Trophoblast cell (in vitro differentiated cells and primary cell): ENCODE measurements around the gene FEM1B.

Experiments
- DNase-seq, 2 donors: peaks; one replicate each; pipeline ENCODE4 v3.0.0-alpha.2; 2016
- H2AFZ ChIP-seq: 2 replicates; pipeline ENCODE4 v1.6.1; 2013; ENCODE audit warnings: low read length, moderate library complexity, mild to moderate bottlenecking; ENCODE audit not compliant: insufficient read depth, poor library complexity
- H2AK5ac ChIP-seq: 2 replicates; pipeline ENCODE4 v1.6.1; 2013; ENCODE audit warnings: mild to moderate bottlenecking, low read length
- H2BK120ac ChIP-seq: 2 replicates; pipeline ENCODE4 v1.6.1; 2013; ENCODE audit warnings: low read length, mild to moderate bottlenecking, moderate library complexity; ENCODE audit not compliant: insufficient read depth, poor library complexity
- H2BK12ac ChIP-seq: 2 replicates; pipeline ENCODE4 v1.6.1; 2013; ENCODE audit warnings: mild to moderate bottlenecking, low read length, moderate library complexity
- H2BK5ac ChIP-seq: 2 replicates; pipeline ENCODE4 v1.6.1; 2013; ENCODE audit warnings: low read length, low read depth, moderate library complexity, mild to moderate bottlenecking; ENCODE audit not compliant: poor library complexity
- H3K14ac ChIP-seq: 2 replicates; pipeline ENCODE4 v1.6.1; 2013; ENCODE audit warnings: mild to moderate bottlenecking, low read length
- H3K18ac ChIP-seq: 2 replicates; pipeline ENCODE4 v1.6.1; 2013; ENCODE audit warnings: mild to moderate bottlenecking, low read length
- H3K23ac ChIP-seq: 2 replicates; pipeline ENCODE4 v1.6.1; 2013; ENCODE audit warnings: low read length
- H3K27ac ChIP-seq: 2 replicates; pipeline ENCODE4 v1.5.1; 2013; ENCODE audit warnings: low read depth, mild to moderate bottlenecking, inconsistent platforms, low read length, moderate library complexity
- H3K27me3 ChIP-seq: 2 replicates; pipeline ENCODE4 v1.6.1; 2013; ENCODE audit warnings: inconsistent platforms, mild to moderate bottlenecking, low read length, moderate library complexity; ENCODE audit not compliant: insufficient read depth
- H3K36me3 ChIP-seq, 2 experiments: 1 replicate in 1 of 2; 2 replicates in 1 of 2; pipeline ENCODE4 v1.6.1; 2013; ENCODE audit warnings: low read length in 2 of 2, mild to moderate bottlenecking in 2 of 2, moderate library complexity in 1 of 2; ENCODE audit not compliant: insufficient read depth in 2 of 2, control insufficient read depth in 1 of 2
- H3K4ac ChIP-seq: 2 replicates; pipeline ENCODE4 v1.6.1; 2013; ENCODE audit warnings: low read depth, mild to moderate bottlenecking, low read length, moderate library complexity
- H3K4me1 ChIP-seq, 2 experiments: 1 replicate in 1 of 2; 2 replicates in 1 of 2; pipeline ENCODE4 v1.6.1; 2013; ENCODE audit warnings: low read length in 2 of 2, mild to moderate bottlenecking in 2 of 2, moderate library complexity in 1 of 2; ENCODE audit not compliant: insufficient read depth in 2 of 2, control insufficient read depth in 1 of 2
- H3K4me2 ChIP-seq: 2 replicates; pipeline ENCODE4 v1.6.1; 2013; ENCODE audit warnings: inconsistent platforms, mild to moderate bottlenecking, low read length, moderate library complexity
- H3K4me3 ChIP-seq: 2 replicates; pipeline ENCODE4 v1.5.1; 2013; ENCODE audit warnings: mild to moderate bottlenecking, low read depth, low read length, inconsistent platforms
- H3K79me1 ChIP-seq: one replicate; pipeline ENCODE4 v1.6.1; 2013; ENCODE audit warnings: low read length
- H3K79me2 ChIP-seq: 2 replicates; pipeline ENCODE4 v1.6.1; 2013; ENCODE audit warnings: low read length, mild to moderate bottlenecking; ENCODE audit not compliant: control insufficient read depth, insufficient read depth, poor library complexity
- H3K9ac ChIP-seq: 2 replicates; pipeline ENCODE4 v1.6.1; 2013; ENCODE audit warnings: mild to moderate bottlenecking, low read length
- H3K9me3 ChIP-seq: 2 replicates; pipeline ENCODE4 v1.6.1; 2013; ENCODE audit warnings: low read depth, mild to moderate bottlenecking, control low read depth, inconsistent platforms, low read length; ENCODE audit not compliant: insufficient read depth
- H4K12ac ChIP-seq: 2 replicates; pipeline ENCODE4 v1.6.1; 2013; ENCODE audit warnings: low read depth, mild to moderate bottlenecking, low read length, moderate library complexity
- H4K8ac ChIP-seq: 2 replicates; pipeline ENCODE4 v1.6.1; 2013; ENCODE audit warnings: low read depth, mild to moderate bottlenecking, low read length, moderate library complexity
- H4K91ac ChIP-seq: one replicate; pipeline ENCODE4 v1.6.1; 2013; ENCODE audit warnings: low read depth, mild to moderate bottlenecking, low read length, moderate library complexity
- WGBS: extraction: QIAGEN DNeasy Blood & Tissue Kit; methylation state at CpG from one replicate; pipeline ENCODE4 v1.1.7; 2013; ENCODE audit warnings: missing lambda C conversion rate; ENCODE audit not compliant: insufficient read length, insufficient coverage; ENCODE audit errors: extremely low coverage; 5-methylcytosine and 5-hydroxymethylcytosine counted together

Gene FEM1B

GRCh38 chr15:68274201-68274848 is 3.2 kb upstream of the FEM1B start:
- H2BK120ac ChIP-seq: no peak overlapping the region
- no peak overlapping the region for H3K27ac ChIP-seq
- H3K4me2 ChIP-seq: no peak overlapping the region
- no peak overlapping the region for H3K23ac ChIP-seq
- peaks cover 17% of the 10 kb centered on the region for H3K79me2 ChIP-seq
- no peak overlapping the region for H3K14ac ChIP-seq
- H2AFZ ChIP-seq: no peak overlapping the region
- H3K9me3 ChIP-seq: no peaks in the 10 kb centered on the region
- no peak overlapping the region for H3K9ac ChIP-seq
- DNase-seq: no peak
- H3K18ac ChIP-seq: no peak overlapping the region
- no peak overlapping the region for H3K4me3 ChIP-seq
- no peaks in the 10 kb centered on the region for H3K27me3 ChIP-seq
- no peak overlapping the region for H2AK5ac ChIP-seq
- no CpG with 5 or more reads among the region's 5 CpGs for WGBS
- H4K12ac ChIP-seq: no peak overlapping the region
- no peaks in the 10 kb centered on the region for H3K36me3 ChIP-seq
- peaks cover 25% of the 10 kb centered on the region for H3K79me1 ChIP-seq
- no peak overlapping the region for H2BK12ac ChIP-seq
- H4K8ac ChIP-seq: no peak overlapping the region
- no peak overlapping the region for H3K4ac ChIP-seq
- no peak overlapping the region for H4K91ac ChIP-seq
- H2BK5ac ChIP-seq: no peak overlapping the region
- H3K4me1 ChIP-seq: peaks cover 9 to 18% of the 10 kb centered on the region in 2 experiments

GRCh38 chr15:68275165-68275746 is 2.3 kb upstream of the FEM1B start:
- Histone ChIP-seq H3K4me2 (no peak overlapping the region), H3K14ac (no peak overlapping the region), H3K79me1 (peaks cover 25% of the 10 kb centered on the region), H4K8ac (no peak overlapping the region), H3K9me3 (no peaks in the 10 kb centered on the region), H3K18ac (no peak overlapping the region), H4K91ac (no peak overlapping the region), H3K23ac (no peak overlapping the region), H3K4me3 (no peak overlapping the region), H3K4me1 (peaks cover 9 to 18% of the 10 kb centered on the region in 2 experiments), H2AFZ (no peak overlapping the region), H3K27me3 (no peaks in the 10 kb centered on the region), H3K27ac (no peak overlapping the region), H3K79me2 (peaks cover 17% of the 10 kb centered on the region), H2BK5ac (no peak overlapping the region), H2BK12ac (no peak overlapping the region), H3K36me3 (no peaks in the 10 kb centered on the region), H4K12ac (no peak overlapping the region), H2BK120ac (no peak overlapping the region), H3K4ac (no peak overlapping the region), H3K9ac (no peak overlapping the region), H2AK5ac (no peak overlapping the region)
- DNase-seq: no peak
- no CpG with 5 or more reads among the region's 3 CpGs for WGBS

GRCh38 chr15:68276668-68277067 is 877 bp upstream of the FEM1B start:
- Histone ChIP-seq H3K23ac (no peak overlapping the region), H2BK120ac (no peak overlapping the region), H3K4me2 (peak overlapping the region; percentile 83), H3K9ac (peak overlapping the region; percentile 18), H3K79me2 (peaks cover 20% of the 10 kb centered on the region), H2AK5ac (peak overlapping the region; percentile 57), H3K14ac (no peak overlapping the region), H3K79me1 (peaks cover 23% of the 10 kb centered on the region), H3K4me3 (no peak overlapping the region), H3K27me3 (no peaks in the 10 kb centered on the region), H3K27ac (peak overlapping the region; percentile 100), H3K36me3 (no peaks in the 10 kb centered on the region), H2BK5ac (no peak overlapping the region), H3K4me1 (peaks cover 7 to 16% of the 10 kb centered on the region in 2 experiments), H4K91ac (peak overlapping the region; percentile 39), H3K18ac (no peak overlapping the region), H4K12ac (peak overlapping the region; percentile 71), H3K9me3 (no peaks in the 10 kb centered on the region), H2AFZ (peak overlapping the region; percentile 37), H4K8ac (peak overlapping the region; percentile 66), H3K4ac (no peak overlapping the region), H2BK12ac (no peak overlapping the region)
- no peak for DNase-seq
- no CpG with 5 or more reads among the region's 3 CpGs for WGBS

DNA sequence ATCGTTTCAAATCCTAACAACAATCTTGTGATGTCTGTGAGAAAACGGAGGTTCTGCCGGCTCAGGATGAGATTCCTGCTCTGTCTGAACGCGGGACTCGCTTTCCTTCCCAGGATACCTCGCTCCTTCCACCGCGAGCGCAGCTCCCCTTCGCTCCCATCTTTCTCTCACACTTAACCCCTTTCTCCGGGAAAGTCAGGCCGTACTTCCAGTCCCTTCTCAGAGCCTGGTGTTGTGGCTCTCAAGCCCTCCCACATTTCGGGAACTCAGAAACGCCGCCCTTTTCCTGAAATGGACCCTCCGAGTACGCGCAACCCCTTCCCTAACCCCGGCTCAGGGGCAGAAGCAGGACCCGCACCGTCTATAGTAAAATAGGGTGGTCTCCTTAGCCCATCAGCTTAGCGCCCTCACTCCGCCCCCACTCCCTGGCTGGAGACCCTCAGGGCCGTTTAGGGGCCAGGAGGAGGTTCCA is 378 bp upstream of the FEM1B start:
- H3K27ac ChIP-seq: peak overlapping the region; percentile 100
- no peaks in the 10 kb centered on the region for H3K36me3 ChIP-seq
- peak overlapping the region; percentile 95 for H4K8ac ChIP-seq
- H2AK5ac ChIP-seq: no peak overlapping the region
- H3K4ac ChIP-seq: peak overlapping the region; percentile 18
- H2BK5ac ChIP-seq: peak overlapping the region; percentile 84
- H4K12ac ChIP-seq: peak overlapping the region; percentile 71
- H3K9ac ChIP-seq: peak overlapping the region; percentile 86
- DNase-seq: no peak
- peak overlapping the region; percentile 91 for H4K91ac ChIP-seq
- H3K4me1 ChIP-seq: peaks cover 6 to 16% of the 10 kb centered on the region in 2 experiments
- peak overlapping the region; percentile 12 for H2BK12ac ChIP-seq
- peaks cover 23% of the 10 kb centered on the region for H3K79me1 ChIP-seq
- H3K14ac ChIP-seq: peak overlapping the region; percentile 73
- H3K18ac ChIP-seq: peak overlapping the region; percentile 65
- peaks cover 21% of the 10 kb centered on the region for H3K79me2 ChIP-seq
- peak overlapping the region; percentile 84 for H3K4me3 ChIP-seq
- no CpG with 5 or more reads among the region's 25 CpGs for whole genome bisulfite sequencing
- H3K4me2 ChIP-seq: peak overlapping the region; percentile 83
- H2BK120ac ChIP-seq: peak overlapping the region; percentile 98
- no peaks in the 10 kb centered on the region for H3K9me3 ChIP-seq
- H3K27me3 ChIP-seq: no peaks in the 10 kb centered on the region
- no peak overlapping the region for H3K23ac ChIP-seq
- peak overlapping the region; percentile 84 for H2AFZ ChIP-seq
